ENCODE results near the gene PRR30.

PRR30 gene

GRCh38 chr2:27139310-27139709 lies at the start of gene PRR30:
Gene PRR30 (minus strand): TSS chr2:27139410. CDS start chr2:27138329, 1,081 bp downstream.
- H3K4me2 ChIP-seq (ENCODE audit: low read depth, low read length), result no peak within 1 kb of the TSS
- no peak for DNase-seq
- H3K4me1 ChIP-seq (ENCODE audit: low read length), result no peaks in the 10 kb centered on the region
- no peak within 1 kb of the TSS for H3K27ac ChIP-seq (ENCODE audit: low read length)
- no peak within 1 kb of the TSS for H2AFZ ChIP-seq (ENCODE audit: low read length)
- no peak within 1 kb of the TSS for H3K4me3 ChIP-seq (ENCODE audit: low read length)
- no peaks in the 10 kb centered on the region for H3K36me3 ChIP-seq (replicated peaks; ENCODE audit: insufficient read depth, low read length)
- TF ChIP-seq EZH2phosphoT487 (IDR thresholded peaks at IDR 0.05; ENCODE audit: low read length) (no peak), EZH2 (optimal IDR thresholded peaks at IDR 0.05; ENCODE audit: low read depth, low read length) (no peak), CTCF (IDR thresholded peaks at IDR 0.05; ENCODE audit: low read length) (no peak)
- no peaks in the 10 kb centered on the region for H3K9me2 ChIP-seq (replicated peaks; ENCODE audit: insufficient read depth, low read length)
- no peak within 1 kb of the TSS for H3K9ac ChIP-seq (ENCODE audit: low read length)
- H3F3A ChIP-seq (ENCODE audit: insufficient read depth, low read length), result 0 out of 2 replicates have a peak, but pooled peaks cover 6% of the 10 kb centered on the region
- no peaks in the 10 kb centered on the region for H3K27me3 ChIP-seq (replicated peaks; ENCODE audit: insufficient read depth, low read length)
- no peaks in the 10 kb centered on the region for H3K9me3 ChIP-seq (replicated peaks; ENCODE audit: insufficient read depth, low read length)
- no peaks in the 10 kb centered on the region for H4K20me1 ChIP-seq (ENCODE audit: insufficient read depth, low read length)
- peaks cover 2% of the 10 kb centered on the region for H3K79me2 ChIP-seq (ENCODE audit: low read length)

- Histone ChIP-seq H3K27me3 (replicated peaks; ENCODE audit: insufficient read depth, low read length) (no peaks in the 10 kb centered on the region), H2AFZ (ENCODE audit: low read length) (no peak overlapping the region), H3K36me3 (replicated peaks; ENCODE audit: insufficient read depth, low read length) (no peaks in the 10 kb centered on the region), H3K4me1 (ENCODE audit: low read length) (peaks cover 18% of the 10 kb centered on the region), H3K4me2 (ENCODE audit: low read depth, low read length) (no peak overlapping the region), H3F3A (ENCODE audit: insufficient read depth, low read length) (peaks cover 3% of the 10 kb centered on the region; the same call in 1 of the 2 replicates), H3K9me2 (replicated peaks; ENCODE audit: insufficient read depth, low read length) (no peaks in the 10 kb centered on the region), H3K79me2 (ENCODE audit: low read length) (no peaks in the 10 kb centered on the region), H3K9ac (ENCODE audit: low read length) (no peak overlapping the region), H4K20me1 (ENCODE audit: insufficient read depth, low read length) (no peaks in the 10 kb centered on the region), H3K4me3 (ENCODE audit: low read length) (no peak overlapping the region), H3K9me3 (replicated peaks; ENCODE audit: insufficient read depth, low read length) (no peaks in the 10 kb centered on the region), H3K27ac (ENCODE audit: low read length) (no peak overlapping the region)
- DNase-seq, result peak; percentile 50
- no peak for TF ChIP-seq EZH2 (optimal IDR thresholded peaks at IDR 0.05; ENCODE audit: low read depth, low read length)
- TF ChIP-seq EZH2phosphoT487 (IDR thresholded peaks at IDR 0.05; ENCODE audit: low read length), result no peak
- no peak for TF ChIP-seq CTCF (IDR thresholded peaks at IDR 0.05; ENCODE audit: low read length)
Measured at GRCh38 chr2:27186613-27187345, 47.6 kb upstream of the PRR30 start.

- Histone ChIP-seq H3K4me2 (ENCODE audit: low read depth, low read length) (no peak overlapping the region), H3F3A (ENCODE audit: insufficient read depth, low read length) (peaks cover 3% of the 10 kb centered on the region; the same call in 1 of the 2 replicates), H3K9ac (ENCODE audit: low read length) (no peak overlapping the region), H3K9me3 (replicated peaks; ENCODE audit: insufficient read depth, low read length) (no peaks in the 10 kb centered on the region), H3K79me2 (ENCODE audit: low read length) (no peaks in the 10 kb centered on the region), H3K36me3 (replicated peaks; ENCODE audit: insufficient read depth, low read length) (no peaks in the 10 kb centered on the region), H3K27me3 (replicated peaks; ENCODE audit: insufficient read depth, low read length) (no peaks in the 10 kb centered on the region), H4K20me1 (ENCODE audit: insufficient read depth, low read length) (no peaks in the 10 kb centered on the region), H3K27ac (ENCODE audit: low read length) (no peak overlapping the region), H3K4me3 (ENCODE audit: low read length) (no peak overlapping the region), H3K4me1 (ENCODE audit: low read length) (peaks cover 18% of the 10 kb centered on the region), H3K9me2 (replicated peaks; ENCODE audit: insufficient read depth, low read length) (no peaks in the 10 kb centered on the region), H2AFZ (ENCODE audit: low read length) (peak overlapping the region; percentile 2; the same call in 1 of the 2 replicates)
- no peak for TF ChIP-seq CTCF (IDR thresholded peaks at IDR 0.05; ENCODE audit: low read length)
- TF ChIP-seq EZH2phosphoT487 (IDR thresholded peaks at IDR 0.05; ENCODE audit: low read length), result no peak
- TF ChIP-seq EZH2 (optimal IDR thresholded peaks at IDR 0.05; ENCODE audit: low read depth, low read length), result no peak
- DNase-seq, result peak; percentile 22
Measured at GRCh38 chr2:27185331-27186026, 46.3 kb upstream of the PRR30 start.
